ENCODE results near the gene BPIFB3. TPM values are rescaled to one million over a fixed set of nuclear protein-coding genes. Genes with fewer than 3 reads are reported as not detected.
A peak's percentile ranks its signal among the peaks of the same experiment; 100 is the strongest.

Gene BPIFB3
- polyA plus RNA-seq, 3 donors, result not detected

GRCh38 chr20:33034115-33034514, 19.6 kb upstream of the BPIFB3 start:
- no peaks in the 10 kb centered on the region for H3K79me2 ChIP-seq (ENCODE audit: insufficient read depth, low read length)
- H3K36me3 ChIP-seq (replicated peaks in 1 of 2; ENCODE audit: control insufficient read depth in 1 of 2, insufficient read depth in 2 of 2, low read length in 2 of 2), result no peaks in the 10 kb centered on the region
- H2AFZ ChIP-seq (ENCODE audit: insufficient read depth, low read depth, low read length, poor library complexity, severe bottlenecking), result no peak overlapping the region
- H3K4me2 ChIP-seq (replicated peaks; ENCODE audit: extremely low read depth, low read length, poor library complexity, severe bottlenecking), result no peak overlapping the region
- Mint-ChIP-seq H3K27ac (peak overlapping the region in 1 of 7 donors; percentile 43), H3K36me3 (no peaks in the 10 kb centered on the region), H3K4me3 (no peak overlapping the region), H3K4me1 (no peaks in the 10 kb centered on the region), H3K9me3 (peaks cover 0 to 2% (median 0%) of the 10 kb centered on the region in 7 donors), H3K27me3 (ENCODE audit: low read depth in 3 of 3) (peaks cover 0 to 5% (median 4%) of the 10 kb centered on the region in 3 donors)
- no peaks in the 10 kb centered on the region for H3K27me3 ChIP-seq (ENCODE audit: control insufficient read depth in 2 of 2, insufficient read depth in 2 of 2, low read length in 2 of 2)
- no peaks in the 10 kb centered on the region for H3K9me3 ChIP-seq (replicated peaks in 1 of 2; ENCODE audit: control insufficient read depth in 1 of 2, insufficient read depth in 1 of 2, low read length in 2 of 2)
- no peaks in the 10 kb centered on the region for H4K20me1 ChIP-seq (ENCODE audit: insufficient read depth, low read length)
- H3K27ac ChIP-seq (ENCODE audit: low read depth in 1 of 2, low read length in 2 of 2), result no peak overlapping the region
- no peak overlapping the region for H3K4me3 ChIP-seq (replicated peaks in 1 of 3; ENCODE audit: low read depth in 2 of 3, low read length in 3 of 3)
- 0% methylated on average over 1 of the region's 5 CpGs for WGBS (ENCODE audit: insufficient coverage)
- intact Hi-C loops (cut with micrococcal nuclease), result no loop called here
- no peak for TF ChIP-seq CTCF (IDR thresholded peaks at IDR 0.05)
- no peak for DNase-seq
- H3K9ac ChIP-seq (ENCODE audit: insufficient read depth, low read length, poor library complexity, severe bottlenecking), result no peak overlapping the region
- H3K4me1 ChIP-seq (ENCODE audit: control insufficient read depth in 1 of 2, insufficient read depth in 2 of 2, low read length in 2 of 2), result no peaks in the 10 kb centered on the region

DNA sequence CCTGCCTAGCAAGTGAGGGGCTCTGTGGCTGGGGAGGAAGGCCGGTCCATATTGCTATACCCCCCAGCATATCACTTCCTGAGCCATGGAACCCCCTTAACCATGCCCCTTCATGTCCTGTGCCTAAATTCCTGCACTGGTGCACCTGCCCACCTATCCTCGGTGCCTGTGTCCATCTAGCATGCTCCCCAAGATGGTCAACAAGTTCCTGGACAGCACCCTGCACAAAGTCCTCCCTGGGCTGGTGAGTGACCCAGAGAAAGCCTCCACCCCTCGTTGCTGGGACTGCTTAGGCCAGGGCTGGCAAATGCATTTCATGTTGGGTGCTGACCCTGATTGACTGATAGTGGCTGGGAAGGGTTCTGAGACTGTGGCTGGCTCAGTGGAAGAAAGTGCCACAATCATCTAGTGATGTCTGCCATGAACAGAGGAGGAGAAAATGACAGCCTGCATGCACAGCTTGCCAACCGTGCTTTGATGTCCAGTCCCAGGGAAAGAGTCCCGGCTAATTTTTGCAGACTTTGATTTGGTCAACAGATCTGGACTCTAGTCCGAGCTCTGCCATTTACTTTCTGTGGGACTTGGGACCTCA, 18.7 kb upstream of the BPIFB3 start:
- H3K4me1 Mint-ChIP-seq, result no peaks in the 10 kb centered on the region
- Histone ChIP-seq H3K4me2 (replicated peaks; ENCODE audit: extremely low read depth, low read length, poor library complexity, severe bottlenecking) (no peak overlapping the region), H4K20me1 (ENCODE audit: insufficient read depth, low read length) (no peaks in the 10 kb centered on the region), H3K9ac (ENCODE audit: insufficient read depth, low read length, poor library complexity, severe bottlenecking) (no peak overlapping the region), H3K36me3 (replicated peaks in 1 of 2; ENCODE audit: control insufficient read depth in 1 of 2, insufficient read depth in 2 of 2, low read length in 2 of 2) (no peaks in the 10 kb centered on the region), H3K27ac (ENCODE audit: low read depth in 1 of 2, low read length in 2 of 2) (no peak overlapping the region), H2AFZ (ENCODE audit: insufficient read depth, low read depth, low read length, poor library complexity, severe bottlenecking) (no peak overlapping the region), H3K79me2 (ENCODE audit: insufficient read depth, low read length) (no peaks in the 10 kb centered on the region), H3K4me3 (replicated peaks in 1 of 3; ENCODE audit: low read depth in 2 of 3, low read length in 3 of 3) (no peak overlapping the region), H3K9me3 (replicated peaks in 1 of 2; ENCODE audit: control insufficient read depth in 1 of 2, insufficient read depth in 1 of 2, low read length in 2 of 2) (no peaks in the 10 kb centered on the region), H3K4me1 (ENCODE audit: control insufficient read depth in 1 of 2, insufficient read depth in 2 of 2, low read length in 2 of 2) (no peaks in the 10 kb centered on the region), H3K27me3 (ENCODE audit: control insufficient read depth in 2 of 2, insufficient read depth in 2 of 2, low read length in 2 of 2) (no peaks in the 10 kb centered on the region)
- no peak overlapping the region for H3K4me3 Mint-ChIP-seq
- H3K36me3 Mint-ChIP-seq, result no peaks in the 10 kb centered on the region
- no peak for TF ChIP-seq CTCF (IDR thresholded peaks at IDR 0.05)
- peaks cover 0 to 2% (median 0%) of the 10 kb centered on the region in 7 donors for H3K9me3 Mint-ChIP-seq
- intact Hi-C loops (cut with micrococcal nuclease), result no loop called here
- WGBS (ENCODE audit: insufficient coverage), result 85% methylated on average over 5 of the region's 6 CpGs
- no peak for DNase-seq
- peak overlapping the region in 1 of 7 donors; percentile 59 for H3K27ac Mint-ChIP-seq
- H3K27me3 Mint-ChIP-seq (ENCODE audit: low read depth in 3 of 3), result peaks cover 0 to 6% (median 4%) of the 10 kb centered on the region in 3 donors

All from CD14-positive monocyte (primary cell).